Hepatocyte (in vitro differentiated cells): ENCODE measurements around the gene RAD50.

ENCODE experiments used
- EZH2phosphoT487 ChIP-seq: fragments of 200-600 bp; sonication (generic); IDR thresholded peaks from one replicate; pipeline ENCODE4 v1.6.1; 2018; ENCODE audit warnings: antibody characterized with exemption, mild to moderate bottlenecking, low read depth, moderate library complexity; ENCODE audit not compliant: unreplicated experiment, severe bottlenecking
- TF ChIP-seq, protein P1 (sequence below): fragments of 200-600 bp; sonication (generic); IDR thresholded peaks from 2 replicates; pipeline ENCODE4 v1.5.1; 2016; ENCODE audit warnings: antibody characterized with exemption, mild to moderate bottlenecking; ENCODE audit not compliant: poor library complexity

DNA sequence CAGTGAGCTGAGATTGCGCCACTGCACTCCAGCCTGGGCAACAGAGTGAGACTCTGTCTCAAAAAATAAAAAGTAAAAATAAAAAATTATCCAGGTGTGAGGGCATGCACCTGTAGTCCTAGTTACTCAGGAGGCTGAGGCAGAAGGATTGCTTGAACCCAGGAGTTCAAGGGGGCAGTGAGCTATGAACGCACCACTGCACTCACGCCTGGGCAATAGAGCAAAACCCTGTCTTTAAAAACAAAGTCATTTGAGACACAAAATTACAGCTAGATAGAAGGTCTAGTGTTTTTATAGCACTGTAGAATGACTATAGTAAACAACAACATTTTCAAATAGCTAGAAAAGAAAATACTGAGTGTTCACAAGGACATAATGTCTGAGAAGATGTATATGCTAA, 133.4 kb downstream of the RAD50 start:
- TF ChIP-seq, protein P1, sequence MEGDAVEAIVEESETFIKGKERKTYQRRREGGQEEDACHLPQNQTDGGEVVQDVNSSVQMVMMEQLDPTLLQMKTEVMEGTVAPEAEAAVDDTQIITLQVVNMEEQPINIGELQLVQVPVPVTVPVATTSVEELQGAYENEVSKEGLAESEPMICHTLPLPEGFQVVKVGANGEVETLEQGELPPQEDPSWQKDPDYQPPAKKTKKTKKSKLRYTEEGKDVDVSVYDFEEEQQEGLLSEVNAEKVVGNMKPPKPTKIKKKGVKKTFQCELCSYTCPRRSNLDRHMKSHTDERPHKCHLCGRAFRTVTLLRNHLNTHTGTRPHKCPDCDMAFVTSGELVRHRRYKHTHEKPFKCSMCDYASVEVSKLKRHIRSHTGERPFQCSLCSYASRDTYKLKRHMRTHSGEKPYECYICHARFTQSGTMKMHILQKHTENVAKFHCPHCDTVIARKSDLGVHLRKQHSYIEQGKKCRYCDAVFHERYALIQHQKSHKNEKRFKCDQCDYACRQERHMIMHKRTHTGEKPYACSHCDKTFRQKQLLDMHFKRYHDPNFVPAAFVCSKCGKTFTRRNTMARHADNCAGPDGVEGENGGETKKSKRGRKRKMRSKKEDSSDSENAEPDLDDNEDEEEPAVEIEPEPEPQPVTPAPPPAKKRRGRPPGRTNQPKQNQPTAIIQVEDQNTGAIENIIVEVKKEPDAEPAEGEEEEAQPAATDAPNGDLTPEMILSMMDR, result no peak
- no peak for TF ChIP-seq EZH2phosphoT487
